ENCODE results near the gene TBX18.

DNA sequence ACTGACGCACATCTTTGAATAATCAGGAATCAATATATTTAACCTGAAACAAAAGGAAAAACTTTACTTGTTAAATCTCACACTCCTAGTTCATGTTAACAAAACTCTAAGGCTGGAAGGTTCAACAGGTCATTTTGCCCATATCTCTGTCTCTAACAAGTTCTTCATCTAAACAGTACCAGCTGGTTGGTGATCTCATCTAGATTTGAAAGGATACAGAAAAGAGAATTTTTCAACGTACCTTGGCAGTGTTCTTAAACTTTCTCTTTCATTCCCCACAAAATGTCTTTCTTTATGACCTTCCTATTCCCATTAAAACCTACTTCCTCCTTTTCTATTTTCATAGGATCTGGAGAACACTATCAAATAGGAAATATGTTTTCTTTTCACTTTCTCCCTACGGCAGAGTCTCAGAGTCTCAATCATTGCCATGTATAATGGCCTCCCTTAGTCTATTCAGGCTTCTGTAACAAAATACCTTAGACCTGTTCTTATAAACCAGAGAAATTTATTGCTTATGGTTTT is 111.3 kb downstream of the TBX18 start:
- no peak for TF ChIP-seq EP300 (IDR thresholded peaks at IDR 0.05)
- TF ChIP-seq, protein P1, sequence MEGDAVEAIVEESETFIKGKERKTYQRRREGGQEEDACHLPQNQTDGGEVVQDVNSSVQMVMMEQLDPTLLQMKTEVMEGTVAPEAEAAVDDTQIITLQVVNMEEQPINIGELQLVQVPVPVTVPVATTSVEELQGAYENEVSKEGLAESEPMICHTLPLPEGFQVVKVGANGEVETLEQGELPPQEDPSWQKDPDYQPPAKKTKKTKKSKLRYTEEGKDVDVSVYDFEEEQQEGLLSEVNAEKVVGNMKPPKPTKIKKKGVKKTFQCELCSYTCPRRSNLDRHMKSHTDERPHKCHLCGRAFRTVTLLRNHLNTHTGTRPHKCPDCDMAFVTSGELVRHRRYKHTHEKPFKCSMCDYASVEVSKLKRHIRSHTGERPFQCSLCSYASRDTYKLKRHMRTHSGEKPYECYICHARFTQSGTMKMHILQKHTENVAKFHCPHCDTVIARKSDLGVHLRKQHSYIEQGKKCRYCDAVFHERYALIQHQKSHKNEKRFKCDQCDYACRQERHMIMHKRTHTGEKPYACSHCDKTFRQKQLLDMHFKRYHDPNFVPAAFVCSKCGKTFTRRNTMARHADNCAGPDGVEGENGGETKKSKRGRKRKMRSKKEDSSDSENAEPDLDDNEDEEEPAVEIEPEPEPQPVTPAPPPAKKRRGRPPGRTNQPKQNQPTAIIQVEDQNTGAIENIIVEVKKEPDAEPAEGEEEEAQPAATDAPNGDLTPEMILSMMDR (IDR thresholded peaks at IDR 0.05), result no peak
- TF ChIP-seq POLR2A (IDR thresholded peaks at IDR 0.05), result no peak
